KMS-11 (cell line): ENCODE measurements around the gene DDX5.

Experiments
- H2AFZ ChIP-seq: fragments of 200-600 bp; sonication (generic); 2 replicates; pipeline ENCODE4 v1.6.1; 2016; ENCODE audit warnings: antibody characterized with exemption, mixed run types, low read depth
- H3K27ac ChIP-seq: fragments of 200-600 bp; sonication (generic); 2 replicates; pipeline ENCODE4 v1.6.1; 2016; ENCODE audit warnings: mild to moderate bottlenecking, mixed run types
- H3K27me3 ChIP-seq: fragments of 200-600 bp; sonication (generic); 2 replicates; pipeline ENCODE4 v1.6.1; 2017; ENCODE audit warnings: mild to moderate bottlenecking, low read depth, mixed run types, moderate library complexity; ENCODE audit not compliant: insufficient read depth
- H3K36me3 ChIP-seq: fragments of 200-600 bp; sonication (generic); 2 replicates; pipeline ENCODE4 v1.6.1; 2017; ENCODE audit warnings: mild to moderate bottlenecking, mixed run types; ENCODE audit not compliant: insufficient read depth
- H3K4me1 ChIP-seq: fragments of 200-600 bp; sonication (generic); 2 replicates; pipeline ENCODE4 v1.6.1; 2016; ENCODE audit warnings: mild to moderate bottlenecking, low read depth, mixed run types; ENCODE audit not compliant: poor library complexity, severe bottlenecking
- H3K4me2 ChIP-seq: fragments of 200-600 bp; sonication (generic); 2 replicates; pipeline ENCODE4 v1.7.0; 2016; ENCODE audit warnings: mild to moderate bottlenecking, mixed run types
- H3K4me3 ChIP-seq: fragments of 200-600 bp; sonication (generic); IDR thresholded peaks from 2 replicates; pipeline ENCODE4 v1.6.1; 2017; ENCODE audit warnings: low read depth, low read length, mixed read lengths; ENCODE audit not compliant: insufficient read depth
- H3K79me2 ChIP-seq: fragments of 200-600 bp; sonication (generic); 2 replicates; pipeline ENCODE4 v1.6.1; 2016; ENCODE audit warnings: low read depth, mixed run types; ENCODE audit not compliant: insufficient read depth
- H3K9ac ChIP-seq: fragments of 200-600 bp; sonication (generic); 2 replicates; pipeline ENCODE4 v1.6.1; 2016; ENCODE audit warnings: mild to moderate bottlenecking, mixed run types
- H4K20me1 ChIP-seq: fragments of 200-600 bp; sonication (generic); 2 replicates; pipeline ENCODE4 v1.6.1; 2016; ENCODE audit warnings: mild to moderate bottlenecking, mixed run types; ENCODE audit not compliant: insufficient read depth
- CTCF ChIP-seq: fragments of 200-600 bp; sonication (generic); conservative IDR thresholded peaks from 2 replicates; pipeline ENCODE4 v1.6.1; 2017; ENCODE audit warnings: low read depth, mild to moderate bottlenecking, antibody characterized with exemption, low read length, moderate library complexity, mixed read lengths

The DDX5 gene

GRCh38 chr17:64449545-64449944 is 56.5 kb downstream of the DDX5 start:
- Histone ChIP-seq H2AFZ (no peak overlapping the region), H3K4me2 (no peak overlapping the region), H3K4me1 (no peaks in the 10 kb centered on the region), H3K4me3 (no peak overlapping the region), H3K27me3 (no peaks in the 10 kb centered on the region), H3K27ac (no peak overlapping the region), H3K9ac (no peak overlapping the region), H4K20me1 (no peaks in the 10 kb centered on the region), H3K36me3 (no peaks in the 10 kb centered on the region), H3K79me2 (no peaks in the 10 kb centered on the region)
- TF ChIP-seq CTCF: no peak

GRCh38 chr17:64448665-64449512 is 57.2 kb downstream of the DDX5 start, which contains the start of gene MILR1:
TSS of gene MILR1 (plus strand) at chr17:64449115. CDS start at chr17:64449169, 54 bp downstream.
- Histone ChIP-seq H3K36me3 (no peaks in the 10 kb centered on the region), H3K9ac (no peak within 1 kb of the TSS), H3K4me2 (no peak within 1 kb of the TSS), H3K4me3 (no peak within 1 kb of the TSS), H4K20me1 (no peaks in the 10 kb centered on the region), H3K27me3 (no peaks in the 10 kb centered on the region), H3K79me2 (no peaks in the 10 kb centered on the region), H3K4me1 (no peaks in the 10 kb centered on the region), H3K27ac (no peak within 1 kb of the TSS), H2AFZ (no peak within 1 kb of the TSS)
- TF ChIP-seq CTCF: no peak
